Mammary epithelial cell (primary cell): ENCODE data around the gene PMM2.

Experiments used
- EZH2 ChIP-seq: IDR thresholded peaks from 2 replicates; pipeline ENCODE4 v1.6.1; 2012; ENCODE audit warnings: low read length, inconsistent platforms, borderline replicate concordance
- TF ChIP-seq, protein P1 (sequence below), 2 donors: IDR thresholded peaks in 1 of 2; conservative IDR thresholded peaks in 1 of 2; 2 replicates each; pipeline ENCODE4 v1.5.1; 2011 to 2012; ENCODE audit warnings: inconsistent platforms in 2 of 2, low read length in 2 of 2, mild to moderate bottlenecking in 2 of 2, control low read depth in 1 of 2, low read depth in 1 of 2; ENCODE audit not compliant: insufficient read depth in 1 of 2; ENCODE audit errors: extremely low read depth in 1 of 2

- TF ChIP-seq, protein P1, sequence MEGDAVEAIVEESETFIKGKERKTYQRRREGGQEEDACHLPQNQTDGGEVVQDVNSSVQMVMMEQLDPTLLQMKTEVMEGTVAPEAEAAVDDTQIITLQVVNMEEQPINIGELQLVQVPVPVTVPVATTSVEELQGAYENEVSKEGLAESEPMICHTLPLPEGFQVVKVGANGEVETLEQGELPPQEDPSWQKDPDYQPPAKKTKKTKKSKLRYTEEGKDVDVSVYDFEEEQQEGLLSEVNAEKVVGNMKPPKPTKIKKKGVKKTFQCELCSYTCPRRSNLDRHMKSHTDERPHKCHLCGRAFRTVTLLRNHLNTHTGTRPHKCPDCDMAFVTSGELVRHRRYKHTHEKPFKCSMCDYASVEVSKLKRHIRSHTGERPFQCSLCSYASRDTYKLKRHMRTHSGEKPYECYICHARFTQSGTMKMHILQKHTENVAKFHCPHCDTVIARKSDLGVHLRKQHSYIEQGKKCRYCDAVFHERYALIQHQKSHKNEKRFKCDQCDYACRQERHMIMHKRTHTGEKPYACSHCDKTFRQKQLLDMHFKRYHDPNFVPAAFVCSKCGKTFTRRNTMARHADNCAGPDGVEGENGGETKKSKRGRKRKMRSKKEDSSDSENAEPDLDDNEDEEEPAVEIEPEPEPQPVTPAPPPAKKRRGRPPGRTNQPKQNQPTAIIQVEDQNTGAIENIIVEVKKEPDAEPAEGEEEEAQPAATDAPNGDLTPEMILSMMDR (conservative IDR thresholded peaks at IDR 0.05 in 1 of 2, IDR thresholded peaks at IDR 0.05 in 1 of 2; ENCODE audit: extremely low read depth in 1 of 2, insufficient read depth in 1 of 2, low read depth in 1 of 2, low read length in 2 of 2) = no peak
- TF ChIP-seq EZH2 = no peak
These were observed 83.3 kb downstream of the PMM2 start for GRCh38 chr16:8880839-8881510.
